HG03097 (cell line): ENCODE results near the gene SRGAP1.
A peak's percentile ranks its signal among the peaks of the same experiment; 100 is the strongest.
"Not testable (repeated sequence)": the region's sequence is repeated elsewhere in the genome, so short reads cannot be mapped to it uniquely, and the experiment has no call there.

Experiments
- ATAC-seq: cut with Tn5 transposase; IDR thresholded peaks from one replicate; pipeline ENCODE4 v1.9.1; 2021; ENCODE audit not compliant: unreplicated experiment, low FRiP score

Gene SRGAP1

DNA sequence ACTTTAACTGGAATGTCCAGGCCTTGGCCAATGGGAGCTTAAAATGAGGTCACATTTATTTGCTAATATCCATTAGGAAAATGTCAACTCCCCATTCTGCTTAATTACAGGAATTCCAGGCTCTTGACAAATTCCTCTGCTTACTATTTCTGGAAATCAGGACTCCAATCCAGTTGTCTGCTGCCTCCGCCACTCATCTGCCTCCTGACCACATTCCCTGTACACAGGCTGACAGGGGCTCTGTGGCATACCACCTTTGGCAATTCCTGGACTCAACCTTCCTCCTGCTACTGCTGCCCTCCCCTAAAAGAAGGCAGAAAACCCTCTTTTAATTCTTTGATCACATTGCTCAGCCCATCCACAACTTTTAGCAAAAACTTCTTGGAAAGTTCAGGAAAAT, 339.7 kb downstream of the SRGAP1 start:
- ATAC-seq = no peak

DNA sequence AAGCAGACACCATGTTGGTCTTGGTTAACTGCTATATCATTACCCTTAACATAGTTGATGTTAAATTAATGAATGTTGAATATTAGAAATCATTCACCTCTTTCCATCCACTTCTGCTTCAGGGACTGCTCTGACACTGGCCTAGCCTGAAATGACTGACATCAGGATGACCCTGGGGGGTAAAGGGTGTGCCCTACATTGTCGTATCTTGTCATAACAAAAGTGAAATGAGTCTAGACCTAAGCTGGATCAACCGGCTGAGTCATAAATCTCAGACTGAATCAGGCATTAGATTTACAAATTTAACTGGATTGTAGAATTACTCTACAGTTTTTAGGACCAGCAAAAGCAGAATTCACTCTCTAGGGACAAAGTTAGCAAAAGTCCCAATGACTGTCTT, 342.3 kb downstream of the SRGAP1 start:
- ATAC-seq = peak; percentile 83

- ATAC-seq = no peak
These were observed 342.9 kb downstream of the SRGAP1 start for GRCh38 chr12:64187370-64187769.

DNA sequence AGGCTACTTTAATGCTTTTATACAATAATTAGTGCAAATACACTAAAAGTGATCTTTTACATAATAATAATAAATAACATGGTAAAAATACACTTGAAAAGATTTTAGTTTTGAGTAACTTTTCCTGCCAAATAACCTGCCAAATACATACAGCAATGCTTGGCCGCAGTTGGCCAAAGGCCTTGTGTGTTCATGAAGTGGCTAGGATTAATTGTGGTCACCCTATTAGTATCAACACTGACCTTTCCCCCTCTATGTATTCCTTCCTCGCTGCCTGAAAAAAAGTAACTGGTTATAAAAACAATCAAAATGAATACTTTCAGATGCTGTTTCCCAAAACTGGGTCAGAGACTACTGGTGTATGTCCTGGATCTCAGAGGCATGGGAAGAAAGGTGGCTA, 343.3 kb downstream of the SRGAP1 start:
- ATAC-seq = no peak

DNA sequence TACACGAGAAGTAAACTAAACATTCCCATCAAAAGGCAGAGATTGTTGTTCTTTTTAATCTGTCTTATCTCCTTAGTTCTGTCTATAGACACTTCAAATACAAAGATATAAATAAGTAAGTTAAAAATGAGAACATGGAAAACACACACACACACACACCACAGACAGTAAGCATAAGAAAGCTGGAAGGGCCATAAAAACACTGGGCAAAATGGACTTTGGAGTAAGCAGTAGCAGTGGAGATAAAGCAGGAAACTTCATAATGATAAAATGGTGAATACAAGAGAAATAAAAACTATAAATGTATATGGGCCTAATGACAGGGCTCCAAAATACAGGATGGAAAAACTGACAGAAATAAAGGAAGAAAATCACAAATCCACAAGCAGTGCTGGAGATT, 345.0 kb downstream of the SRGAP1 start:
- no peak for ATAC-seq

DNA sequence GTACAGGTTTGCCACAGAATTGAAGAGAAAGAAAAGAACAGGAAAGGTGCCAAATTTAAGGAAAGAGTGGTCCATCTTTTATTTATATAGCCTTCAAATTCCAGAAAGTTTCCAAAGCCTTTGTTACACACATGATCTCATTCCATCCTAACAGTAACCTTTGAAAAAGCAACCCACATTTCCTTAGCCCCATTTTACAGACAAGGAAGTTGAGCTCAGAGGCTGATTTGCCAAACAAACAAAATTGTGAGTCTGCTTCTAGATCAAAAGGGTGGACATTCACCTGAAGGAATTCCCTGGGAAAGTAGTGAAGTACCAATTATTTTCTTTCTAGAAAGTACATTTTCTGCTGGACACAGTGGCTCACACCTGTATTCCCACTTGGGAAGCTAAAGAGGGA, 345.6 kb downstream of the SRGAP1 start:
- no peak for ATAC-seq

- ATAC-seq = peak; percentile 96
These were observed 348.3 kb downstream of the SRGAP1 start for GRCh38 chr12:64192644-64193444.

- ATAC-seq = no peak
These were observed 349.4 kb downstream of the SRGAP1 start for GRCh38 chr12:64193931-64194330.

- no peak for ATAC-seq
These were observed 350.0 kb downstream of the SRGAP1 start for GRCh38 chr12:64194333-64195149.

DNA sequence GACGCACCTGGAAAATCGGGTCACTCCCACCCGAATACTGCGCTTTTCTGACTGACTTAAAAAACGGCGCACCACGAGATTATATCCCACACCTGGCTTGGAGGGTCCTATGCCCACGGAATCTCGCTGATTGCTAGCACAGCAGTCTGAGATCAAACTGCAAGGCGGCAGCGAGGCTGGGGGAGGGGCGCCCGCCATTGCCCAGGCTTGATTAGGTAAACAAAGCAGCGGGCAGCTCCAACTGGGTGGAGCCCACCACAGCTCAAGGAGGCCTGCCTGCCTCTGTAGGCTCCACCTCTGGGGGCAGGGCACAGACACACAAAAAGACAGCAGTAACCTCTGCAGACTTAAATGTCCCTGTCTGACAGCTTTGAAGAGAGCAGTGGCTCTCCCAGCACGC, 351.3 kb downstream of the SRGAP1 start:
- not testable (repeated sequence) for ATAC-seq

DNA sequence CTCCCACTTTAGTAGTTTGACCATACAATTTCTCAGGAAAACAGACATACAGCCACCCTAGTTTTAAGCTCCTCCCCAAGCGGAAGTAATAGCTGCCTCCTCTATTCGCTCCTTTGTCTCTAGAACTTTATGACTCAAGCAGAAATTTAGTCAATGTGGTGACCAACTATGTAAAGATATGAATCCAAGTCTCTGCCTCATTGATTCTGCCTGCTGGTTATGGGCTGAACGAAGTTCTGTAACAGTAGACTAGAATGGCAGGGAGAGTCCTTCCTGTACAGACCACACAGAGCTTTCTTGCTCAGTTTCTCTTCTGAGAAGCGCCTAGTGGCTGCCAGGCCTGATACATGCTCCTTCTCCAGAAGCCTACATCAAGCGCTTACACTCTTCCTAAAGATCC, 358.5 kb downstream of the SRGAP1 start:
- no peak for ATAC-seq

DNA sequence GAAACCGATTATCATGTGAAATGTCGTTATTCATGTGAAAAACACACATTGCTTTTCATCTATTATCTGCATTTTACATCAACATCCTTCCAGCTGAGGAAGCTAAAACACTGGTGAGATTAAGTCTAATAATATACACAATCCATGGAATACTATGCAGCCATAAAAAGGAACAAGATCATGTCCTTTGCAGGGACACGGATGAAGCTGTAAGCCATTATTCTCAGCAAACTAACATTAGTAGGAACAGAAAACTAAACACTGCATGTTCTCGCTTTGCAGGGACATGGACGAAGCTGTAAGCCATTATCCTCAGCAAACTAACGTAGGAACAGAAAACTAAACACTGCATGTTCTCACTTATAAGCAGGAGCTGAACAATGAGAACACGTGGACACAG, 359.3 kb downstream of the SRGAP1 start:
- ATAC-seq = no peak

GRCh38 chr12:64205542-64205941, 361.0 kb downstream of the SRGAP1 start:
- ATAC-seq = no peak

- ATAC-seq = no peak
These were observed 363.0 kb downstream of the SRGAP1 start for GRCh38 chr12:64207453-64207852.
